H1 (cell line): ENCODE measurements around the gene TEX26. TPM values are rescaled to one million over a fixed set of nuclear protein-coding genes. Genes with fewer than 3 reads are reported as not detected.

Source experiments
- CEBPB ChIP-seq: IDR thresholded peaks from 2 replicates; pipeline ENCODE4 v1.6.1; 2012; ENCODE audit warnings: low read depth, low read length
- CHD7 ChIP-seq: fragments of 300-600 bp; sonication (generic); IDR thresholded peaks from 2 replicates; pipeline ENCODE4 v1.7.1; 2012; ENCODE audit warnings: low read length, moderate library complexity, mild to moderate bottlenecking, inconsistent platforms; ENCODE audit not compliant: insufficient replicate concordance
- JUND ChIP-seq: IDR thresholded peaks from 2 replicates; pipeline ENCODE4 v1.6.1; 2011; ENCODE audit warnings: mild to moderate bottlenecking, improper control_type of control experiment, low read length
- NANOG ChIP-seq: IDR thresholded peaks from 2 replicates; pipeline ENCODE4 v1.6.1; 2011; ENCODE audit warnings: low read length, low read depth, mild to moderate bottlenecking, inconsistent platforms; ENCODE audit not compliant: insufficient read depth, poor library complexity, severe bottlenecking
- NRF1 ChIP-seq: IDR thresholded peaks from 2 replicates; pipeline ENCODE4 v1.6.1; 2011; ENCODE audit warnings: mild to moderate bottlenecking, low read depth, low read length, improper control_type of control experiment
- POLR2A ChIP-seq, 2 experiments: IDR thresholded peaks; 1 replicate in 1 of 2; 2 replicates in 1 of 2; pipeline ENCODE4 v1.6.1; 2011; ENCODE audit warnings: low read depth in 2 of 2, low read length in 2 of 2, mild to moderate bottlenecking in 2 of 2; ENCODE audit errors: control extremely low read depth in 1 of 2
- POLR2AphosphoS5 ChIP-seq: IDR thresholded peaks from 2 replicates; pipeline ENCODE4 v1.6.1; 2011; ENCODE audit warnings: low read depth, low read length
- RAD21 ChIP-seq, 2 experiments: IDR thresholded peaks in 1 of 2; conservative IDR thresholded peaks in 1 of 2; 2 replicates each; pipeline ENCODE4 v1.6.1; 2011; ENCODE audit warnings: low read depth in 2 of 2, low read length in 2 of 2, improper control_type of control experiment in 1 of 2, inconsistent platforms in 1 of 2, mild to moderate bottlenecking in 1 of 2, moderate library complexity in 1 of 2
- TCF12 ChIP-seq: IDR thresholded peaks from 2 replicates; pipeline ENCODE4 v1.6.1; 2011; ENCODE audit warnings: low read depth, mild to moderate bottlenecking, low read length
- polyA plus RNA-seq, 7 experiments: library from polyadenylated mRNA; depleted of rRNA in 3 of 7; stranded (reverse) in 5 of 7; unstranded in 2 of 7; fragments of >200 nt in 5 of 7; fragments of 200-250 nt in 2 of 7; gene quantifications; 1 replicate in 5 of 7; 2 replicates in 1 of 7; 4 replicates in 1 of 7; pipeline versions ENCODE4 v1.2.1 to v1.2.3, GENCODE V29; 2011 to 2013; ENCODE audit warnings: missing spikeins in 2 of 7, mixed read lengths in 2 of 7
- total RNA-seq: library from RNA; stranded (reverse); fragmentation: NEBNext Ultra II Directional; extraction: Animal tissue kit (Norgen Biotek cat#: 25700); gene quantifications from 2 replicates; pipeline ENCODE4 v1.2.1, GENCODE V29; 2021

TEX26 gene
- total and polyA plus RNA-seq, 2 of the 8 experiments (the other 6 are each of a cell fraction or from before 2014, with no cell fraction given) = not detected

- no peak for TF ChIP-seq CHD7
- TF ChIP-seq JUND = no peak
- no peak for TF ChIP-seq NANOG
- TF ChIP-seq RAD21 (IDR thresholded peaks at IDR 0.05 in 1 of 2, conservative IDR thresholded peaks at IDR 0.05 in 1 of 2; ENCODE audit: low read depth in 2 of 2, low read length in 2 of 2) = no peak
- no peak for TF ChIP-seq CEBPB
- no peak for TF ChIP-seq POLR2AphosphoS5
- no peak for TF ChIP-seq POLR2A (IDR thresholded peaks at IDR 0.05; ENCODE audit: control extremely low read depth in 1 of 2, low read depth in 2 of 2, low read length in 2 of 2)
- no peak for TF ChIP-seq NRF1
- TF ChIP-seq TCF12 = no peak
- TF ChIP-seq, all 59 proteins: peak for 0
These were observed 2.3 kb downstream of the TEX26 start (continued) for GRCh38 chr13:30934803-30935202.
